ENCODE results near the gene FAF1.
"Not testable (repeated sequence)": the region's sequence is repeated elsewhere in the genome, so short reads cannot be mapped to it uniquely, and the experiment has no call there.

FAF1 gene

DNA sequence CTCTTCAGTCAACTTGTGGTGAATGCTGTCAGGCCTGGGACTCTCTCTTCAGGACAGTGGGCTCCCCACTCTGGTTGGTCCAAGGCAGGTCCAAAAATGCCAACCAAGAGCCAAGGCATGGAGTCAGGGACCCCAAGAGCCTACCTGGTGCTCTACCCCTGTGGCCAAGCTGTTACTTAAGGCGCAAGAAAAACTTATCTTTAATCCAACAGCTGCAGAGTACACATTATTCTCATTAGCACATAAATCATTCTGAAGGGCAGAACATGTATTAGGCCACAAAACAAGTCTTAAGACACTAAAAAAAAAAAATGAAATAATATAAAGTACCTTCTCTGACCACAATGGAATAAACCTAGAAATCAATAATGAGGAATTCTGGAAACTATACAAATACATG, 65.7 kb downstream of the FAF1 start:
- Histone ChIP-seq H2AK5ac (ENCODE audit: low read length) (no peak overlapping the region), H4K91ac (ENCODE audit: low read depth, low read length) (no peak overlapping the region), H4K8ac (ENCODE audit: low read depth, low read length) (no peak overlapping the region), H3K18ac (ENCODE audit: low read length) (no peak overlapping the region), H3K14ac (ENCODE audit: low read length) (no peak overlapping the region), H3K9me3 (ENCODE audit: insufficient read depth, low read depth, low read length) (no peaks in the 10 kb centered on the region), H3K4me2 (ENCODE audit: low read length) (no peak overlapping the region), H3K79me1 (ENCODE audit: low read length) (no peaks in the 10 kb centered on the region), H3K27me3 (ENCODE audit: insufficient read depth, low read length) (no peaks in the 10 kb centered on the region), H3K4me3 (ENCODE audit: low read depth, low read length) (no peak overlapping the region), H3K9ac (ENCODE audit: low read length) (no peak overlapping the region), H2BK5ac (ENCODE audit: low read depth, low read length, poor library complexity) (no peak overlapping the region), H3K27ac (ENCODE audit: low read depth, low read length) (no peak overlapping the region), H3K36me3 (ENCODE audit: control insufficient read depth in 1 of 2, insufficient read depth in 2 of 2, low read length in 2 of 2) (peaks cover 0 to 4% of the 10 kb centered on the region in 2 experiments), H4K12ac (ENCODE audit: low read depth, low read length) (no peak overlapping the region), H2BK120ac (ENCODE audit: insufficient read depth, low read length, poor library complexity) (no peak overlapping the region), H3K79me2 (ENCODE audit: control insufficient read depth, insufficient read depth, low read length, poor library complexity) (peaks cover 2% of the 10 kb centered on the region), H2BK12ac (ENCODE audit: low read length) (no peak overlapping the region), H3K4ac (ENCODE audit: low read depth, low read length) (peak overlapping the region; percentile 71), H3K23ac (ENCODE audit: low read length) (no peak overlapping the region), H3K4me1 (ENCODE audit: control insufficient read depth in 1 of 2, insufficient read depth in 2 of 2, low read length in 2 of 2) (no peaks in the 10 kb centered on the region), H2AFZ (ENCODE audit: insufficient read depth, low read length, poor library complexity) (no peak overlapping the region)
- WGBS (ENCODE audit: extremely low coverage, insufficient coverage, insufficient read length), result no CpG with 5 or more reads among the region's 1 CpG
- no peak for DNase-seq

DNA sequence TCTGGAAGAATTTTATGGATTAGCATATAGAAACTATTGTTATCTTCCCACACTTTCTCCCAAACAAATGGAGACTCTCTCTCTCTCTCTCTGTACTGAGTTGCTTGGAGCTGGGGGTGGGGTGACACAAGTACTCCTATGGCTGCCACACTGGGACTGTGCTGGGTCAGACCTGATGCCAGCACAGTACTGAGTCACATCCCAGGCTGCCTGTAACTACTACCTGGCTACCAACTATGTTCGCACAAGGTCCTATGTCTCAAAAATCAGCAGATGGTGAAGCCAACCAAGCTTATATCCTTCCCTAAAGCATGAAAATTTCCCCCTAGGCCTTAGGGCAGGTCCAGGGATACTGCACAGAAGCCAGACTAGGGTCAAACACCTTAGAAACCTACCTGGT, 66.6 kb downstream of the FAF1 start:
- Histone ChIP-seq H3K4me3 (ENCODE audit: low read depth, low read length) (no peak overlapping the region), H3K4me2 (ENCODE audit: low read length) (no peak overlapping the region), H2AK5ac (ENCODE audit: low read length) (no peak overlapping the region), H3K9me3 (ENCODE audit: insufficient read depth, low read depth, low read length) (no peaks in the 10 kb centered on the region), H4K8ac (ENCODE audit: low read depth, low read length) (no peak overlapping the region), H2AFZ (ENCODE audit: insufficient read depth, low read length, poor library complexity) (no peak overlapping the region), H3K23ac (ENCODE audit: low read length) (peak overlapping the region; percentile 86), H3K9ac (ENCODE audit: low read length) (no peak overlapping the region), H3K36me3 (ENCODE audit: control insufficient read depth in 1 of 2, insufficient read depth in 2 of 2, low read length in 2 of 2) (peaks cover 0 to 4% of the 10 kb centered on the region in 2 experiments), H3K18ac (ENCODE audit: low read length) (no peak overlapping the region), H3K4ac (ENCODE audit: low read depth, low read length) (no peak overlapping the region), H4K91ac (ENCODE audit: low read depth, low read length) (no peak overlapping the region), H2BK5ac (ENCODE audit: low read depth, low read length, poor library complexity) (no peak overlapping the region), H3K79me1 (ENCODE audit: low read length) (no peaks in the 10 kb centered on the region), H3K14ac (ENCODE audit: low read length) (no peak overlapping the region), H3K27ac (ENCODE audit: low read depth, low read length) (no peak overlapping the region), H2BK12ac (ENCODE audit: low read length) (no peak overlapping the region), H4K12ac (ENCODE audit: low read depth, low read length) (no peak overlapping the region), H2BK120ac (ENCODE audit: insufficient read depth, low read length, poor library complexity) (no peak overlapping the region), H3K4me1 (ENCODE audit: control insufficient read depth in 1 of 2, insufficient read depth in 2 of 2, low read length in 2 of 2) (no peaks in the 10 kb centered on the region), H3K79me2 (ENCODE audit: control insufficient read depth, insufficient read depth, low read length, poor library complexity) (peaks cover 2% of the 10 kb centered on the region), H3K27me3 (ENCODE audit: insufficient read depth, low read length) (no peaks in the 10 kb centered on the region)
- DNase-seq, result no peak
- WGBS (ENCODE audit: extremely low coverage, insufficient coverage, insufficient read length), result no CpG with 5 or more reads among the region's 1 CpG

DNA sequence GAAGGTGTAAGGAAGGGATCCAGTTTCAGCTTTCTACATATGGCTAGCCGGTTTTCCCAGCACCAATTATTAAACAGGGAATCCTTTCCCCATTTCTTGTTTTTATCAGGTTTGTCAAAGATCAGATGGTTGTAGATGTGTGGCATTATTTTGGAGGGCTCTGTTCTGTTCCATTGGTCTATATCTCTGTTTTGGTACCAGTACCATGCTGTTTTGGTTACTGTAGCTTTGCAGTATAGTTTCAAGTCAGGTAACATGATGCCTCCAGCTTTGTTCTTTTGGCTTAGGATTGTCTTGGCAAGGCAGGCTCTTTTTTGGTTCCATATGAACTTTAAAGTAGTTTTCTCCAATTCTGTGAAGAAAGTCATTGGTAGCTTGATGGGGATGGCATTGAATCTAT, 72.5 kb downstream of the FAF1 start:
- not testable (repeated sequence) for H3K18ac ChIP-seq (ENCODE audit: low read length); H2AFZ ChIP-seq (ENCODE audit: insufficient read depth, low read length, poor library complexity); H2BK5ac ChIP-seq (ENCODE audit: low read depth, low read length, poor library complexity); H3K4me3 ChIP-seq (ENCODE audit: low read depth, low read length); H4K91ac ChIP-seq (ENCODE audit: low read depth, low read length); H2AK5ac ChIP-seq (ENCODE audit: low read length); H3K79me2 ChIP-seq (ENCODE audit: control insufficient read depth, insufficient read depth, low read length, poor library complexity); H2BK120ac ChIP-seq (ENCODE audit: insufficient read depth, low read length, poor library complexity); H3K27me3 ChIP-seq (ENCODE audit: insufficient read depth, low read length); H3K9ac ChIP-seq (ENCODE audit: low read length); H4K8ac ChIP-seq (ENCODE audit: low read depth, low read length); H3K4me1 ChIP-seq (ENCODE audit: control insufficient read depth in 1 of 2, insufficient read depth in 2 of 2, low read length in 2 of 2); H3K23ac ChIP-seq (ENCODE audit: low read length); H3K4me2 ChIP-seq (ENCODE audit: low read length); H3K27ac ChIP-seq (ENCODE audit: low read depth, low read length); H3K36me3 ChIP-seq (ENCODE audit: control insufficient read depth in 1 of 2, insufficient read depth in 2 of 2, low read length in 2 of 2); DNase-seq; H3K9me3 ChIP-seq (ENCODE audit: insufficient read depth, low read depth, low read length); H3K14ac ChIP-seq (ENCODE audit: low read length); H4K12ac ChIP-seq (ENCODE audit: low read depth, low read length); H3K4ac ChIP-seq (ENCODE audit: low read depth, low read length); H3K79me1 ChIP-seq (ENCODE audit: low read length); H2BK12ac ChIP-seq (ENCODE audit: low read length)
- WGBS (ENCODE audit: extremely low coverage, insufficient coverage, insufficient read length), result no CpG with 5 or more reads among the region's 1 CpG

DNA sequence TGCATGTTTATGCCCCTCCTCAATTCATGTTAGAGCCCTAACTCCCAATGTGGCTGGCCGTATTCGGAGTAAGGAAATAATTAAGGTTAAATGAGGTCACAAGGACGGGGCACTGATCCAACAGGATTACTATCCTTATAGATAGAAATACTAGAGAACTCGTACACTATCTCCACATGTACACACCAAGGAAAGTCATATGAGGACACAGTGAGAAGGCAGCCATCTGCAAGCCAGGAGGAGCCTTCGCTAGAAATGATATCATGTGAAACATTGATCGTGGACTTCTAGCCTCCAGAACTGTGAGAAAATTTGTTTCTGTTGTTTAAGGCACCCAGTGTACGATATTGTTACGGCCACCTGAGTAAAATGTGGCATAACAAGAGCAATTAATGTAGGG, 79.7 kb downstream of the FAF1 start:
- H3K27me3 ChIP-seq (ENCODE audit: insufficient read depth, low read length), result no peaks in the 10 kb centered on the region
- no CpG with 5 or more reads among the region's 8 CpGs for WGBS (ENCODE audit: extremely low coverage, insufficient coverage, insufficient read length)
- H3K9me3 ChIP-seq (ENCODE audit: insufficient read depth, low read depth, low read length), result no peaks in the 10 kb centered on the region
- H3K14ac ChIP-seq (ENCODE audit: low read length), result no peak overlapping the region
- H3K9ac ChIP-seq (ENCODE audit: low read length), result no peak overlapping the region
- no peak overlapping the region for H3K4me3 ChIP-seq (ENCODE audit: low read depth, low read length)
- H2BK120ac ChIP-seq (ENCODE audit: insufficient read depth, low read length, poor library complexity), result no peak overlapping the region
- H3K4ac ChIP-seq (ENCODE audit: low read depth, low read length), result no peak overlapping the region
- H2BK12ac ChIP-seq (ENCODE audit: low read length), result no peak overlapping the region
- DNase-seq, result no peak
- H2BK5ac ChIP-seq (ENCODE audit: low read depth, low read length, poor library complexity), result no peak overlapping the region
- no peaks in the 10 kb centered on the region for H3K4me1 ChIP-seq (ENCODE audit: control insufficient read depth in 1 of 2, insufficient read depth in 2 of 2, low read length in 2 of 2)
- H3K4me2 ChIP-seq (ENCODE audit: low read length), result no peak overlapping the region
- H4K8ac ChIP-seq (ENCODE audit: low read depth, low read length), result no peak overlapping the region
- no peaks in the 10 kb centered on the region for H3K36me3 ChIP-seq (ENCODE audit: control insufficient read depth in 1 of 2, insufficient read depth in 2 of 2, low read length in 2 of 2)
- H3K79me2 ChIP-seq (ENCODE audit: control insufficient read depth, insufficient read depth, low read length, poor library complexity), result no peaks in the 10 kb centered on the region
- no peaks in the 10 kb centered on the region for H3K79me1 ChIP-seq (ENCODE audit: low read length)
- H2AK5ac ChIP-seq (ENCODE audit: low read length), result no peak overlapping the region
- no peak overlapping the region for H4K91ac ChIP-seq (ENCODE audit: low read depth, low read length)
- no peak overlapping the region for H3K18ac ChIP-seq (ENCODE audit: low read length)
- H4K12ac ChIP-seq (ENCODE audit: low read depth, low read length), result no peak overlapping the region
- no peak overlapping the region for H2AFZ ChIP-seq (ENCODE audit: insufficient read depth, low read length, poor library complexity)
- no peak overlapping the region for H3K27ac ChIP-seq (ENCODE audit: low read depth, low read length)
- H3K23ac ChIP-seq (ENCODE audit: low read length), result no peak overlapping the region
